AG09309 (cell line): Measurements from ENCODE around the gene EFNA5.

ENCODE experiments used
- DNase-seq: peaks from one replicate; pipeline ENCODE4 v3.0.0-alpha.2; 2010; ENCODE audit warnings: low read depth
- H3K4me3 ChIP-seq: 2 replicates; pipeline ENCODE4 v1.5.1; 2011; ENCODE audit warnings: mild to moderate bottlenecking, low read depth, low read length, moderate library complexity; ENCODE audit not compliant: control insufficient read depth
- CTCF ChIP-seq: IDR thresholded peaks from 2 replicates; pipeline ENCODE4 v1.5.1; 2011; ENCODE audit warnings: mild to moderate bottlenecking, low read depth, low read length, inconsistent platforms; ENCODE audit not compliant: insufficient read depth, control insufficient read depth; ENCODE audit errors: missing control alignments

Gene EFNA5

GRCh38 chr5:107545486-107545885 is 125.3 kb downstream of the EFNA5 start:
- DNase-seq = no peak
- TF ChIP-seq CTCF = no peak
- no peak overlapping the region for H3K4me3 ChIP-seq

GRCh38 chr5:107544967-107545366 is 125.8 kb downstream of the EFNA5 start:
- DNase-seq = no peak
- no peak for TF ChIP-seq CTCF
- H3K4me3 ChIP-seq = no peak overlapping the region

- H3K4me3 ChIP-seq = no peak overlapping the region
- DNase-seq = no peak
- no peak for TF ChIP-seq CTCF
These were observed 126.3 kb downstream of the EFNA5 start for GRCh38 chr5:107544476-107544875.

- DNase-seq = no peak
- no peak for TF ChIP-seq CTCF
- H3K4me3 ChIP-seq = no peak overlapping the region
These were observed 126.9 kb downstream of the EFNA5 start for GRCh38 chr5:107543868-107544267.

- peak; percentile 21 for DNase-seq
- TF ChIP-seq CTCF = no peak
- no peak overlapping the region for H3K4me3 ChIP-seq
These were observed 127.9 kb downstream of the EFNA5 start for GRCh38 chr5:107542831-107543231.

GRCh38 chr5:107542428-107542827 is 128.3 kb downstream of the EFNA5 start:
- DNase-seq = peak; percentile 44
- H3K4me3 ChIP-seq = no peak overlapping the region
- no peak for TF ChIP-seq CTCF

GRCh38 chr5:107541400-107541799 is 129.3 kb downstream of the EFNA5 start:
- DNase-seq = no peak
- no peak overlapping the region for H3K4me3 ChIP-seq
- TF ChIP-seq CTCF = no peak
